NCI-H1436 (cell line): ENCODE data around the gene TBC1D1.
A peak's percentile ranks its signal among the peaks of the same experiment; 100 is the strongest.

Experiments used
- DNase-seq: peaks from one replicate; lab custom pipeline; 2025; lab: John Stamatoyannopoulos, UW

Gene TBC1D1

GRCh38 chr4:38056011-38056685 is 165.3 kb downstream of the TBC1D1 start:
- DNase-seq = no peak

DNA sequence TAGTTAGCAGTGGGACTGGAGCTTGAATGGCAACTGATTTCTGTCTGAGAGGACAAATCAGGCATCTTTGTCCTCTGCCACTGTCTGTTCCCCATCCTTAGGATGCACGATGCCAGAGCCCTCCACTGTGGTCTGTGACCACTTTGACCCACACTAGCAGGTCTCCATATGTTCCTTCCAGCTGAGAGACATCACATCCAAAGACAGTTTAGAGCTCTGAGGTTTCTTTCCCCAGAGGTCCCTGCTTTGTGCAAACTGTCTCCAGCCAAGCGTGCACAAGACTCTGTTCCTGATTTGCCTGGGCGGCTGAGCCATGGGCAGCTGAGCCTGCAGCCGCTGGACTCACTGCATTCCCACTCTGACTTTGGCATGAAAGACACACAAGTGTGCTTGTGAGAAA is 167.3 kb downstream of the TBC1D1 start:
- DNase-seq = no peak

- DNase-seq = no peak
Measured at GRCh38 chr4:38060829-38061431, 170.0 kb downstream of the TBC1D1 start.

DNA sequence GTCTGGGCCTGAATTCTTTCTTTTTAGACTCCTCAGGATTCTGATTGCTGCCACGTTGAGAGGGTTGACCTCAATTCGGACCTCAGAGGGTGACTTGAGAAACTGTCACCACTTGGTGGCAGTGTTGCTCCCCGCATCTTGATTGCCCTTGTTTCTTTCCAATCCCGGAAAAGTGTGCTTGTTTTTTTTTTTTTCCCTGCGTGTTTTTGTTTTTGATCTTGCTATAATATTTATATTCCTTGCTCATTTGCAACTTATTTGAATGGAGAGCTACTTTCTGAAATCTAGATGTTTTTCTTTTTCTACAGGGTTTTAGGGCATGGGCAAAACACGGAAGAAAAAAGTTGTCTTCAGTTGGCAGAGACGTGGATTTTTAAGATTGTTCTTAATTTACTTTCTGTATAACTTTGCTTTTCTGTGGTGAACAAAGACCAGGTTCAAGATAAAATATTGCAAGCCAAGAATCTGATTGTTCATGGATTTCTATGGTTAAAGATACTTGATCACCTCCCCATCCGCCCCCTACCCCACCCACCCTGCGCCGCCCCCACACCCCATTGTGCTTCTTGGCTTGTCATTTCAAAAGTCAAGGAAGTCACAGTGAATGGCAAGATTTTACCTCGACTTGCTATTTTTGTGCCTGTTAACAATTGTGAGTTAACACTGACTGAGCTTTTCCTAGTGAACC is 171.3 kb downstream of the TBC1D1 start:
- peak; percentile 57 for DNase-seq

DNA sequence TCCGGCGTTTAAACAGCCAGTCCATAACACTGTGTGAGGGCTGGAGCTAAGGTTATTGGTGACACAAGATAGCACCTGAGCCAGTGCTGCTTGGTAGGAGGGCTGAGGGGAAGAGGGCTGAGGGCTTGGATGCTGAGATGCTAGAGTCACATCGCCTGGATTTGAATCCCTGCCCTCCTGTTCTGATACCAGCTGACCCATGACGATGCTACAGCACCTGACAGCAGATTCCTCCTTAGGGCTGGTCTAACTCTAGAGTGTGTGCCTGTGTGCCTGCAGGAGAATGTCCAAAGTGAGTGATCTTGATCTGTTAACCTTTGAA is 171.9 kb downstream of the TBC1D1 start:
- no peak for DNase-seq

- DNase-seq = no peak
Measured at GRCh38 chr4:38065176-38065575, 174.3 kb downstream of the TBC1D1 start.

DNA sequence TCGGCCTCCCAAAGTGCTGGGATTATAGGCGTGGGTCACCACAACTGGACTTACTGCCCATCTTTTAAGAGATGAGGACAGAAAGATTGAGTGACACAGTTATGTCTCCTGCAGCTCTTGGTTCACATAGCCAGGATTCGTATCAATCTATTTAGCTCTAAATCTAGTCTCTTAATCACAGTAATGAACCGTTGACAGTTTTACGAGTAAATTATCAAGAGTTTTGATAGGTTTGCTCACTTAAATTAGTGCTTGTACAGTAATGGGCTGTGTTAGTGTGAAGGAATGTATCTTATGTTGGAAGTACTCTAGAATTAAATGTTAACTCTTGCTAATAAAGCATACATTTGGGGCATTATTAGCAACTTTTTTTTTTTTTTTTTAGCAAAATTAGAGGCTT is 175.0 kb downstream of the TBC1D1 start:
- DNase-seq = no peak

DNA sequence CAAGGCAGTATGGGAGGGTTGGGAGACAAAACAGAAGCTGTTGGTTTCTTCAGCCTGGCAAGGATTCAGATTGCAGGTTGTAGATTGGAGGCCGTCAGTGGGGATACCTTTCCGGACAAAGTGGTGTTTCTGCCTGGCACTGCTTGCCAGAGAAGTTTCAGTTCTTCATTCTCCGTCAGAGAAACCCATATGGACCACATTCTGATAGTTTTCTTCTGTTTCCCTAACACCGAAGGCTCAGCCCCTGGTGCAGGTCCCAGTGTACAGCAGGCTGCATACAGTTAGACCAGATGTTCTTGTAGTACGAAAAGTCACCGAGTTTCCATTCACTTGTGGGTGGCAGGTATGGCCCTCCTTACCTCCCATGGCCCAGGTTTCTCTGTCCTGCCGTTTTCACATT is 176.6 kb downstream of the TBC1D1 start:
- no peak for DNase-seq

GRCh38 chr4:38068107-38068506 is 177.2 kb downstream of the TBC1D1 start:
- no peak for DNase-seq

- no peak for DNase-seq
Measured at GRCh38 chr4:38069271-38069760, 178.4 kb downstream of the TBC1D1 start.

- peak; percentile 16 for DNase-seq
Measured at GRCh38 chr4:38071801-38072431, 181.0 kb downstream of the TBC1D1 start.

DNA sequence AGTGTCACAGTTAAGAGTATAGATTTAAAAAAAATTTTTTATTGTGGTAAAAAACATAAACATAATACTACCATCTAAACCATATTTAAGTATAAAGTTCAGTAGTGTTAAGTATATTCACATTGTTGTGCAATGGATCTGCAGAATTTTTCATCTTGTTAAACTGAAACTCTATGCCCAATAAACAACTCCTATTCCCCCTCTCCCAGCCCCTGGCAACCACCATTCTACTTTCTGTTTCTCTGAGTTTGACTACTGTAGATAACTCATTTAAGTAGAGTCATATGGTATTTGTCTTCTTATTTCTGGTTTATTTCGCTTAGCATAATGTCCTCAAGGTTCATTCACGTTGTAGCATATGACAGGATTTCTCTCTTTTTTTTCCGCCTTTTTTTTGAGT is 181.7 kb downstream of the TBC1D1 start:
- no peak for DNase-seq

DNA sequence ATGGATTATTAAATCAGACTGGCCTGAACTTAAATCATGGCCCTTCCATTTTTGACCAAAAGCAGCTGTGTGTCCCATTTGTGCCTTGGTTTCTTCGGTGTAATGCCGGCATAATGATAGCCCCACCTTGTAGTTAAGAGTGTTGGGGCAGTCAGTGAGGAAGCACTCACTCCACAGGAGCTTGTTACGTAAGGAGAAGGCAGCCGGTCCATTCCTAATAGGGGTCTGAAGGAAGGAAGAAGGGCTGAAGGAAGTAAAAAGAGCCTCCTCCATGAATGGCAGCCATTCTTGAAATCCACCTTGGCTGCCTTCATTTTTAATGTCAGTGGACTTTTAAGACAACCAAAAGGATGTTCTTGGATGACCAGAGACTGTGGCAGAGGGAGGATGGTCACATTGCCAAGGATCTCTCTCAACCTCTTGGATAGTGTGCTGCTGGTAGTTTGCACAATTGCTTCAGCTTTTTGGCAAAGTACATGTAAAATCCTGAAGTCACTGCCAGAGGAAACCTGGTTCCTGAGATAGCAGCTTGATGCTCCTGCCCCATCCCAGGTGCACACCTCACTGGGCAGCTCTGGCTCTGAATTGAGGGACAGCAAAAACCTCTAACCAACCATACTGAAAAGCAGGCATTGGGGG is 182.8 kb downstream of the TBC1D1 start:
- DNase-seq = no peak

- no peak for DNase-seq
Measured at GRCh38 chr4:38075370-38076152, 184.7 kb downstream of the TBC1D1 start.

GRCh38 chr4:38076153-38076669 is 185.3 kb downstream of the TBC1D1 start:
- DNase-seq = no peak

GRCh38 chr4:38077791-38078489 is 187.1 kb downstream of the TBC1D1 start:
- DNase-seq = no peak

- DNase-seq = no peak
Measured at GRCh38 chr4:38078590-38079421, 187.9 kb downstream of the TBC1D1 start.

DNA sequence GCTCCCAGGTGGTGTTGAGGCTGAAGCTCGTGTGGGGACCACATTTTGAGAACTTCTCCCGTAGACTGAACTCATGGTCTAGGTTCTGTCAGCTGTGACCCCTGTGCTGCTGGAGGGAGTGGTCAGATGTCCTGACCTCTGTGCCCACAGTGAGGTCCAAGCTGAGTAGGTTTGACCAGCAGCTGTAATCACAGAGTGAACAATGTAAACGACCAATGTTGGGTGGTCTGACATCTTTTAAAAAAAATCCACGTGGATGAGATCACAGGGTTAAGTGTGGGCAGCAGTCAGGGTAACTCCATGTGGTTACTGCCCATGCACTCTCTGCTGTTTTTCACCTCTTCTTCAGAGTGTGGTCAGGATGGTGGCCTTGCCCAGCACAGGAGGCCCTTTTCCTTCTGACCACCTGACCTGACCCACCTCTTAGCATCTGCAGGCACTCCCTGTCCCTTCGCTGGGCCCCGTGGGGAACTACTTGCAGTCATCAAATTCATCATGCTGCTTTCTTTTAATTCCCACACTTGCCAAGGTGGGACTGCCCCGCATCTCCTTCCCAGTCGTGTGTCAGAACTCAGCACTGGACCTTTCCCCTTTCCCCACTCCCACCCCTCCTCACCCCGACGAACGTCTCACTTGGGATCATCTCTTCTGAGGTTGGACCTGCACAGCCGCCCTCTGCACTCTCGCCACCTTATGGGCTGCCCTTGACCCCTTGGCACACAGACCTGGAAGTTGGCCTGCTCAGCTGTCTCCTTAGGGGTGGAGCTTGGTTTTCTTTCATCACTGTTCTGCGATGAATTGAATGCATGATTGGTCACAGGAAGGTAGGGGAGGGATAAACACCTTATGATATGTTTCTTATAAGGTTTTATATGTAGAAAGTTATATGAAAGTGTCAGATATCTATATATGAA is 189.4 kb downstream of the TBC1D1 start:
- DNase-seq = no peak

GRCh38 chr4:38082021-38082420 is 191.1 kb downstream of the TBC1D1 start:
- no peak for DNase-seq
